ENCODE data around the gene SULT1C2. TPM values are rescaled to one million over a fixed set of nuclear protein-coding genes. Genes with fewer than 3 reads are reported as not detected.

Gene SULT1C2
- polyA plus RNA-seq, 3 donors = 42.7 to 51.7 (median 50.5) TPM

DNA sequence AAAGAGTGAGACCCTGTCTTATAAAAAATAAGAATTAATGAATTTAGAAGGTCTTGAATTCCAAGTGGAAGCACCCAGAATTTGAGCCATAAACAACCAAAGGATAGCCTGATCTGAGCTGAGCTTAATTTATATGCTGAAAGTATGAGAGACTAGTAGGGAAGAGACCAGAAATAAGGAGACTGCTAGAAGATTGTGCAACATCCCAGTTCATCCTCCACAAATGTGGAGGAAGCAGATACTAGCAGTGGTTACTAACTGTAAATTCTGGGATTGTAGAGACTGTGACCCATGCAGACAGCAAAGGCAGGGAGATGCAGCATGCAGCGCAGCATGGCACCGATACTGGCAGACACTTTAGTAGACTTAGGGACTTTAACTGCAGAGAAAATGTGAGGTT lies 1.5 kb upstream of the SULT1C2 start:
- no peak for DNase-seq (ENCODE audit: low read depth in 3 of 3, low spot score in 2 of 3)

DNA sequence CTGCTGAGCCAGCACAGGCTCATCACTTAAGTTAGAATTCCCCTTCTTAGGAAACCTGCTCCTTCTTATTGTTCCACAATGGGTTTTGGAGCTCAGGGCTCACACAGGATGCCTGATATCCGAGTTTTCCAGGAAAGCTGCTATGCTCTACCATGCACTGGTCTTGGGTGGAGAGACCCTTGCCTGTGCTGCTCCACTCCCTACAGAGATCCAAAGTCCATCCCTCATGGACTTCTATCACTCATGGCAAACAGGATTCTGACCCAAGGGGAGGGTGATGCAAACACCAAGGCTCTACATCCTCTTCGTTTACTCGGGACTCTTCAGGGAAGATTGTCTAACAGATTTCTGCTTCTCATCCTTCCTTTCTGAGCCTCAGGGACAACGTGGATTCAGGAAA lies 5.2 kb downstream of the SULT1C2 start:
- DNase-seq (ENCODE audit: low read depth in 3 of 3, low spot score in 2 of 3) = no peak

DNA sequence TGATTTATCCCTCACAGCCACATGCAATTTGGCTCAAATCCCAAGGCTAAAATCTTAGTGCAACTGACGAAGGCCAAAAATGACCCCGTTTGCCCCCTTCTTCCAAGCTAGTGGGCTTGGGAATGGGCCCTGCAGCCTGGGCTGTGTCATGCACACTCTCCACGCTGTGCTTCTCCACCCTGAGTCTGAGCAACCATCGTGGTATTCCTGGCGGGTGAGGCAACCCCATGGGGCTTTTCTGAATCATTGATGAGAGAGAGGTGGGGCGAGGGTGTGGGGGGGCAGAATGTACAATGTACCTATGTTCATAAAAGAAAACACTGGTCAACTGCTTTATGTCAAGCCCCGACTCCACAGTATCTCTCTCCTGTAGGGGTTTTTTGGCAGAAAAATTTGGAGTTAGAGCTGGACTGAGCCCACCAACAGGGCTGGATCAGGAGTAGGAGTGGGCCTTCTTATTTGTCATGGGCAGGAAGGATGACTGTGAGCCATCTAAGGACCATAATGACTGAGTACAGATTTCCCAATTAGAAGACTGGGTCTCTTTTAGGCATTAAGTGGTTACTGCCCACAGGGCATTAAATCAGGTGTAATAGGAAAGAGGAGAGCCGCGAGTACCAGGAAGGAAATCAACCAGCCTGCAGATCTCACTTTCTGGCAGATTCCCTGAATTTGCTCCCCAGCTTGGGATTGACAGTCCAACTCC lies 8.9 kb downstream of the SULT1C2 start:
- DNase-seq (ENCODE audit: low read depth in 3 of 3, low spot score in 2 of 3) = no peak

DNA sequence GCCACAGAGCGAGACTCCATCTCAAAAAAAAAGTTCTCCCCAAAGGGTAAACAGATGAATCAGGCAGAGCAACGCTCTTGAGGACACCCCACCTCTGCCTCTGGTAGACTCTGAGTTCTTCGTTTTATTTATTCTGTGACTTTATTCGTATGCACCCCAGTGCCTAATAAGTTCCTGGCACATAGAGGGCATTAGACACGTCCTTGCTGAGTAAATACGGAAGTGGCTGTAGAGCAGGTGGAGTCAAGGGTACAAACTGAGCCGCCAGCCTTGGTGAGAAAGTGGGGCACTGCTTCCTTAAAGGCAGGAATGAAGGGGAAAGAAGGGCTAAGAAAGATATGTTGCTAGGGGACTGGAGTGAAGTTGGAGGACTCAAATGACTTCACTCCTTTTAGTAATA lies 12.9 kb downstream of the SULT1C2 start:
- DNase-seq (ENCODE audit: low read depth in 3 of 3, low spot score in 2 of 3) = no peak

DNA sequence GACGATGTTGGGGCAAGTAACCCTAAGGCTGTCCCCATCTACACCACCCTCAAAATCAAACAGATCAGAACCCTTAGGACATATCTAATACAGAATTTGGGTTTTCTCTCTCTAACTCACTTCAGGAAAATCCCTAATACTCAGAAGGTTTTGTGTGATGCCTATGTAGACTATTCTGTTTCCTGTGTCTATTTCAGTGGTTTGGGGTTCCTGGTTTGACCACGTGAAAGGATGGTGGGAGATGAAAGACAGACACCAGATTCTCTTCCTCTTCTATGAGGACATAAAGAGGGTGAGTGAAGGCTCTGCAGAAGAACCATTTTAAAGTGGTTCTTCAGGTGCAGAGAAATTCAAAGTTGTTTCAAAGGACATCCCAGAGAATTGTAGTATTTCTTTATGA lies 16.3 kb downstream of the SULT1C2 start:
- DNase-seq (ENCODE audit: low read depth in 3 of 3, low spot score in 2 of 3) = no peak

DNA sequence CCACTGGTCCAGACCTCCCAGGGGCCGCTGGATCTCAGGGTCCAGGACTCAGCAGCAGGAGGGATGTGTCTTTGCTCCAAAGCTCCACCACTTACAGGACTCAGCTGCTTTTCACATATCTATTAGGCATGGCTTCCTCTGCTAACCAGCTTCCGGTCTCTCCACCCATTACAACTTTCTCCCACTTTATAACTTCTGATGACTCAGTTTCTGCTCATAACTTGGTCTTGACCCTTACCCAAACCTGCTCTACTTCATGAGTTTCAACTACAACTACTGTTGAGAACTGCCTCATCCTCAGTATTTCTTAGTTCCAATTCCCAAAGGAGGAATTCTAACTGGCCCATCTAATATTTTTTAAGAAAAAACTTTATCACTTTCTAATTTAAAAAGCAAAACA lies 17.2 kb downstream of the SULT1C2 start:
- DNase-seq (ENCODE audit: low read depth in 3 of 3, low spot score in 2 of 3) = no peak

DNA sequence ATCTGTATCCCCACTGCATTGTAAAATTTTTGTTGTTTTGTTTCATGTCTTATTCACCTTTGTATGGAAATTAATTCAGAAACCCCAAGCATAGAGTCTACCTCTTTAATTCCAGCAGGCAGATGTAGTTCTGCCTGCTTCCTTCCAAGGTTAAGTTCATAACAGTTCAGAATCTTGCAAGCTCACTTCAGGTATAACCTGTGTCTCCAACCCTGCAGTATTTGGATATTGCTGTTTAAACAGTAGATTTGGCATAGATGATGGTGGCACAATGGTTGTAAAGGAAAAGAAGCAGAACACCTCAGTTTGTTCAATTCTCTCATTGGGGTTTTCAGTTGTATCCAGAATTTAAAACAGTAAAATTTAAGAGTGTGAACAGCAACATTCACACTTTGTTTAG lies 21.2 kb downstream of the SULT1C2 start:
- no peak for DNase-seq (ENCODE audit: low read depth in 3 of 3, low spot score in 2 of 3)

DNA sequence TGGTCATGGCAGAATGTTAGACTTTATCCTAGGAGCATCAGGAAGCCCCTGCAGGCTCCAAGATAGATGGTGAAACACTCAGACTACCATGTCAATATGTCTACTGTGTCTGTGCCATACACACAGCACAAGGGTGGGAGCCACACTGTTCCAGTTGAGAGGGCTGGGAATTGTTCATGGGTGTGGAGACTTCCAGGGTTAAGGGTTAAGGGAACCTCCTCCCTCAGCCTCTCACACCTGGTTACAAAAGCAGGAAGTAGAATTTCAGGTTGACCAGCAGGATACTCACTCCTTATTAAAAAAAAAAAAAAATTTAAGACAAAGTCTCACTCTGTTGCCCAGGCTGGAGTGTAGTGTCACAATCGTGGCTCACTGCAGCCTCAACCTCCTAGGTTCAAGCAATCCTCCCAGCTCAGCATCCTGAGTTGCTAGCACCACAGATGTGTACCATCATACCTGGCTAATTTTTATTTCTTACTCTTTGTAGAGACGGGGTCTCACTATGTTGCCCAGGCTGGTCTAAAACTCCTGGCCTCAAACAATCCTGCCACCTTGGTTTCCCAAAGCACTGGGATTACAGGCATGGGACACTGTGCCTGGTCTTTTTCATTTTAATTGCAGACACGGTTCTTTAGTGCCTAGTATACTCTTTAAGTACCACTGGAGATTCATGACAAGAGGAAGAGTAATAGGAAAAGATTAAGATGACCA lies 26.0 kb downstream of the SULT1C2 start:
- no peak for DNase-seq (ENCODE audit: low read depth in 3 of 3, low spot score in 2 of 3)

DNA sequence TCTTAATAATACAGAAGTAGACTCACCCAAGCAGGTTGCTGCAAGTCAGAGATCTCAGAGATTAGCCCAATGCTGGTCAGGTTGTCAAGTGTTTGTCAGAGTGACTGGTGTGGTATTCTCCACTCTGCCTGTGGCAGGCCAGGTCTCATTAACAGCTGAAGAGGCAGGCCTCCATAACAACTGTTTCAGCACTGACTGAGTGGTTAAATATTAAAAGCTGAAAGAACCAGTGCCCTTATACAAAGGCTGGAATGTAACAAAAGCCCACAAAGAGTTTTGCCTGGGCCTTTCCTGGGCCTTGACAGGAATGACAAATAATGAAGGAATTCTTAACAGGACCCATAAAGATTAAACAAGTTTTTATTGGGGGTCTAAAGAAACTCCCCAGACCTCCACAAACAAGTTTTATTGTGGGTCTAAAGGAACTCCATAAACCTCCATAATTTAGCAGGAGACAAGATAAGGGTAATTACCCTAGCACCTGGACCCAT lies 26.8 kb downstream of the SULT1C2 start:
- no peak for DNase-seq (ENCODE audit: low read depth in 3 of 3, low spot score in 2 of 3)

DNA sequence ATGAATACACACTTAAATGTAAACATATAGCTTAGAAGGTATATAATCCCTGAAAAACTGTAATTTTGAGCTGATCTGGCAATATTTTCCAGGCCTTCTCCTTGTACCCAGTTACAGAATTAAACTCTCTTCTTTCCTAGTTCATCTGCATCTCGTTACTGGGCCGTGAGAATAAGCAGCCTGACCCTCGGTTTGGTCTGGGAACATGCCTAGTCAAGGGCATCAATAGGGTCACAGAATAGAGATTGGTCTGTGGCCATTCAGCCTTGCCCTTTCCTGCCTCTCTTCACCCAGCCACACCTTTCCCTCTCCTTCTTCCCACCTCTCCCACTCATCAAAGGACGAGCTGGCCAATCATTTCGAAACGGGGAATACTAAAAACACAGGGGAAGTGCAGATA lies 27.3 kb downstream of the SULT1C2 start:
- no peak for DNase-seq (ENCODE audit: low read depth in 3 of 3, low spot score in 2 of 3)

DNA sequence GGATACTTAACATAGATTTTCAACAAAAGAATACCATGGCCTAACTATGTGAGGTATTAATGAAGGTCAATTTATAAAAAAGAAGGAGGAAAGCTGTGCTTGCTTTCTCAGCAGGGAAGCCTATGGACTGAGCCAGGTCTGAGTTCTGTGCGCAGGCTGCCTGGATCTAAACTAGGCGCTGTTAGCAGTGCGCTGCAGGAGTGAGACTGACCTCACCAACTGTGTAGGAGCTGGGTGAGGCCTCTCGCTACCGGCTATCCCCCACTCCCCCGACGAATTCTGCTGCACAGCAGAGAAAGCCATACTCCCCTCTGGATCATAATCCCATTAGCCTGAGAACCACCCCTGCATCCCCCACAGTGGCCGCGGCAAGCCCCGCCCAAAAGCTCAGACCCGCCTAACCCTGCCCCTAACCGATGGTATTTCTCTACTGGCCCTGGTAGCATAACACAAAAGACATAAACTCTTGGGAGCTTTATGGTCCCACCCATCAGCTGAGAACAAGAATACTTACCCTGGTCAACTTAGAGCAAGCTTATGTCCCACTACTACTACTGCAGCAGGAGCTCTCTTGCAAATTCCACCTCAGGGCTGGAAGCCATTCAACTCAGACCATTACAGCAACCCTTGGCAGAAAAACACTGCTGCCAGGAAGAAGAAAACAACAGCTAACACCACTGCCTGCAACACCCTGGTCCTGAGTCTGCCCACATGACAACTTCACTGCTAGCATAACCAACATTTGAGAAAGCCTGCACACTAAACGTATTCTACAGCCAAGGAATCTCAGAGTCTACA lies 28.0 kb downstream of the SULT1C2 start:
- DNase-seq (ENCODE audit: low read depth in 3 of 3, low spot score in 2 of 3) = peak in 1 of 3 donors; percentile 36

DNA sequence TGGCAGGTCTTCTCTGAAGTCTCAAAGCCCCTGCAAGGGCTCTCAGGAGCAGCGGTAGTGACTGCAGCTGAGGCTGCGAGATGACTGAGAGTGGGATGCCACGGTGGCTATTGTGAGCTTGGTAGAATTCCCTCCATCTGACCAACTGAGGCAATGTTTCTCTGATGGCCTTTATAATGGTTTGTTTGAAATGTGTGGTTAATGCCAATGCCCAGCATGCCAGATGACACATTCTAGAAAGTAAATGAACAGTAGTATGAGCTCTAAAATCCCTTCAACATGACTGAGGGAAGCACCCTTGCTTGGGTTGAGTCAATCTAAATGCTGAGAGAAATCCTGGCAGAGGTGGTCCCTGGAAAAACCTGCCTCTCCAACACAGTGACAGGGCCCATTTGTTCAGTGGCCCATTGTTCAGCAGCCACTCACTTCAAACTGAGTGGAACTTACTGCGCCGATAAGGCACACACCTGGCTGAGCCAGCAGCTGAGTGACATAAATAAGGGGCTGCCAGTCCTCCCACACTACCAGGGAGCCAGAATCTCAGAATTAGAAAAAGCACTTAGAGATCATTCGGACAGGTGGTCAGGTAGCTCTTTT lies 31.7 kb downstream of the SULT1C2 start:
- no peak for DNase-seq (ENCODE audit: low read depth in 3 of 3, low spot score in 2 of 3)

DNA sequence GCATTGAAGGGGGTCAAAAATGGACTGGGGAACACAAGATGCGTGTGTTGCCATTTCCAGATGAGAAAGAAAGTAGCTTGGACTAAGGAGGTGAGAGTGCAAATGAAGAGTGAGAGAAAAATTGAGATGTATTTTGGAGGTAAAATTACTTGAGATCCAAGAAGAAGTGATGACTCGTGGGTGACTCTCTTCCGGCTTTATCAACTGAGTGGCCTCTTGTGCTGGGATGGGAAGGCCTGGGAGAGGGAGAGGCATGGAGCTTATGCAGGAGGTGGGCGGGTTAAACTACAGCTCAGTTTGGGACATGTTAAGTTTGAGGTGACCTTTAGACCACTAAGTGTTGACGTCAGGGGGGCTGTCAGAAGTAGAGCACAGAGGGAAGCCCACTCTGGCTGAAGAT lies 34.9 kb downstream of the SULT1C2 start:
- DNase-seq (ENCODE audit: low read depth in 3 of 3, low spot score in 2 of 3) = no peak

DNA sequence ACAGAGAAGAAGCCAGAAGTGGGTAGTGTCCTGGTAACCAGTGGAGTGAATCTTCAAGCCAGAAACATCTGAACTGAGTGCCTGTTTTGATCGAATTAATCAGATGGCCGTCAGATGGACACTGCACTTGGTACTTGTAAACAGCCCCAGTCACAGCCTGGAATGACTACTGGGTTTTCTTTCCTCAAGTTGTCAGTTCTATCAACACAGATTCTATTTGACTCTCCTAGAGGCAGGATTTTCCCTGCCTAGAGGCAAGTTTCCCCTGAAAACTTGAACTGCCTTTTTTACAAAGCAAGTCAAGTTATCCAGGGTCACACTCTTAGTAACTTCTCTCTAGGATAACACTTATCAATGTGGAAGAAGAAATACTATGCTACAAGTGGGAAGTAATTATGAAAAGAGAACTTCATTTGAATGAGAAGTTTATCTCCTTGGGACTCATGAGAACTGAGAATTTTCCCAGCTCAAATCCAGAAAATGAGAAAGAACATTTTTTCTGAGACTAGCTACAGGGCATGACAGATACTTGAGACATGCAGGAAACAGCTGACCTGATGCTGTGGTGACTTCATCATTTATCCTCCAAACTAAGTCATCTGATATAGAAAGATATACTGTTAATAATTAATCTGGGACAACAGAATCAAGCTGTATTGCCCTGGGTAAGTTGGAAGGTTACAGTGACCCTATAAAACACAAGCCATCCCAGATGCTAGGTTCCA lies 36.0 kb downstream of the SULT1C2 start:
- no peak for DNase-seq (ENCODE audit: low read depth in 3 of 3, low spot score in 2 of 3)

DNA sequence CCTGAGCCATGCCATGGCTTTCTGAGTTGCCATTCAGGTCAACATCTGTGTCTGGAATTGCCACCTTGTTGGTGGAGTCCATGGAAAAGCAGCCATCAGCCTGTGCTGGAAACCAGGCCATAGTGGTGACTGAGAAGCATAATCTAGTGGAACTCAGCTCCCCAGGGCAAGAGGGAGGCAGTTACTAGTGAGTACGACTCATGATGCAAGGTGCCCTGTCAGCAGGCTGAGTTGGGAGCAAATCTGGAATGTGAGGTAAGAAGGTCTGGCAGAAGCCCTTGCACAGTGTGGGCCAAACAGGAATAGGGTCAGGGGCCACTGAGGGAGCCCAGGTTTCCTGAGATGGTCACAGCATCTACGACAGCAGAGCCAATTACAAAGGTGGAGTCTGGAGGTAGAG lies 37.1 kb downstream of the SULT1C2 start:
- no peak for DNase-seq (ENCODE audit: low read depth in 3 of 3, low spot score in 2 of 3)

DNA sequence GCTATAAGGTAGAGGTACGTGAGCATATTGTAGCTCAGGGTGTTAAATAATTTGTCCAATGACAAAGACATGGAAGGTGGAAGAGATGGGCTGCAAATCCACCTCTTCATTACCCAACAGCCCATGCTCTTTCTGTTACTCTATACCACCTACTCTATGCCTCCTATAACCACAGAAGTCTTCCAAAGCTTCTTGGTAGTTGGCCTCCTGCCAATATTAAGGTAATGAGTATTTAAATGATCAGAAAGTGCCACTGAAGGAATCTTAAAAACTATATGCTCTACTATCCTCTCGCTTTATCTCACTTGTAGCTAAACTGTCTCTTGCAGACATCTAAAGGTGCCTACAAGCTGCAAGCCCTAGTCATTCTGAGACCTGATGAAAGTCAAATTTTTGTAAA lies 41.1 kb downstream of the SULT1C2 start:
- no peak for DNase-seq (ENCODE audit: low read depth in 3 of 3, low spot score in 2 of 3)

DNA sequence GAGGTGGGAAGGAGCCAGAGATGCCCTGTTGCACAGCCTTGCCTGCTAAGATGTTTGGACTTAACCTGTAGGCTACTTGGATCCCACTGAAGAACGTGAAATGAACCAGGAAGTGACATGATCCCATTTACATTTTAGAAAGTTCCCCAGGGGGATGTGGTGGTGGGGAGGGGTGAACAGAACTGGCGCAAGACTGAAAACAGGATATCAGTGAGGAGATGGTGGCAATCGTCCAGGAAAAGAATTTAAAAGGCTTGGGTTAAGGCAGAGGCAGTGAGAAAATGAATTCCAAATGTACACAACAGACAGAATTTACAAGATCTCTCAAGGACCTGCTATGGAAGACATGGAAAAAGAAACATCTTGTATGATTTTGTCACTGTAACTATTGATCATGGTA lies 42.3 kb downstream of the SULT1C2 start:
- DNase-seq (ENCODE audit: low read depth in 3 of 3, low spot score in 2 of 3) = no peak

DNA sequence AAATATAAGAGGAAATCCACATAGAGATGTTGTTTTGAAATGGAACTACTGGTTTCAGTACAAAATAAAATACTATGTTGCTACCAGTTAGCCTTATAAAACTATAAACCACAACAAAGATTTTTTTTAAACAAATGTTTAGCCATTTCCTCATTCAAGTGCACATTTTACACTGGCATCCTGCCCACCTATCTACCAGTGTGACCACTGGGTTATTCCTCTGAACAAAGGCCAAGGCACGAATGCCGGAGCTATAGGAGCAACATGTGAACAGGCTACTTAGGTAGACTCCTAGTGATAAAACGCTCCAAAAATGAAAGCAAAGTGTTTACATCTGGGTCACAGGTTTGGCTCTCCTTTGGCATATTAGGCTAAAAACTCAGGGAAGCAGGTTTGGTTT lies 57.3 kb downstream of the SULT1C2 start:
- DNase-seq (ENCODE audit: low read depth in 3 of 3, low spot score in 2 of 3) = no peak

DNA sequence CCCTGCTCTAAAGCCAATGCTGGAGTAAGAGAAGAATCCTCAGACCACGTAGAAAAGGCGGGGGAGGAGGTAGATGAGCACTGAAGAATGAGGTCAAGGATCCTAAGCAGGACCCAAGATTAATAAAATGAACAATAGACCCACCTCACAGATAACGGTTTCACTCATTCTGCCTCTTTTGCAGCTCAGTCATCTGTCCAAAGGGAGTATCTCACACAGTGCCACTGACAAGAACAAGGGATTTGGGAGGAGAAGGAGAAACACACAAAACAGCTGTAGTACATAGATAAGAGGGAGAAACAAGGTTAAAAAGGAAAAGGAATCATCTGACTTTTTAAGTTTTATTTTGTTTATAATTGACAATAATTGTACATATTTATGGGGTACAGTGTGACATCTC lies 58.1 kb downstream of the SULT1C2 start:
- DNase-seq (ENCODE audit: low read depth in 3 of 3, low spot score in 2 of 3) = no peak

DNA sequence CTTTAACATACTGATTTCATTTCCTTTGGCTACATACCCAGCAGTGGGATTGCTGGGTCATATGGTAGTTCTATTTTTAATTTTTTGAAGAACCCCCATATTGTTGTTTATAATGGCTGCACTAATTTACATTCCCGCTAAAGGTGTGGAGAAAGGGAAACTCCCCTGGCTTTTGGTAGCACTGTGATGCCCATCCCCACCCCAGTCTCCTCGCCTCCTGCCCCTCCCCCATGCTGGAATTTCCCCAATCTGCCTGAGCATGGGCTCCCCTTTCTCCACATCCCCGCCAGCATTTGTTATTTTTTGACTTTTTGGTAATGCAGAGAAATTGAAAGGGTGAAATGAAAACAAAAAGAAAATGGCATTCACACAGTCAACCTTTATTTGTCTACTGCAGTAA lies 59.1 kb downstream of the SULT1C2 start:
- no peak for DNase-seq (ENCODE audit: low read depth in 3 of 3, low spot score in 2 of 3)

Data from right renal cortex interstitium (tissue), 3 donors.